HepG2 (cell line): Measurements from ENCODE around the gene NOTCH3. TPM values are rescaled to one million over a fixed set of nuclear protein-coding genes. Genes with fewer than 3 reads are reported as not detected.
A peak's percentile ranks its signal among the peaks of the same experiment; 100 is the strongest.

Source experiments
- ARNTL ChIP-seq: sonication (generic); formaldehyde crosslinking; IDR thresholded peaks from 2 replicates; pipeline ENCODE4 v1.4.0; 2020; ENCODE audit warnings: mild to moderate bottlenecking, missing genetic modification reagents
- ELF1 ChIP-seq: sonication (generic); formaldehyde crosslinking; IDR thresholded peaks from 2 replicates; pipeline ENCODE4 v1.4.0; 2020; ENCODE audit warnings: missing genetic modification reagents
- FOXP1 ChIP-seq, 2 experiments: fragments of 450-650 bp in 1 of 2; IDR thresholded peaks; 2 replicates each; pipeline ENCODE4 v1.6.1; 2017 to 2018; ENCODE audit warnings: antibody characterized with exemption in 1 of 2
- KAT8 ChIP-seq: IDR thresholded peaks from 2 replicates; pipeline ENCODE4 v1.6.1; 2016; ENCODE audit warnings: missing genetic modification reagents, missing compliant biosample characterization
- MYNN ChIP-seq: sonication (generic); formaldehyde crosslinking; IDR thresholded peaks from 2 replicates; pipeline ENCODE4 v1.4.0; 2020; ENCODE audit warnings: mild to moderate bottlenecking, low read depth, missing genetic modification reagents
- NFE2L1 ChIP-seq: sonication (generic); formaldehyde crosslinking; IDR thresholded peaks from 2 replicates; pipeline ENCODE4 v1.4.0; 2020; ENCODE audit warnings: missing genetic modification reagents, mild to moderate bottlenecking, borderline replicate concordance
- PHF20 ChIP-seq: sonication (generic); formaldehyde crosslinking; IDR thresholded peaks from 2 replicates; pipeline ENCODE4 v1.5.0; 2020; ENCODE audit warnings: mild to moderate bottlenecking, missing genetic modification reagents
- RXRA ChIP-seq: sonication (generic); formaldehyde crosslinking; IDR thresholded peaks from 2 replicates; pipeline ENCODE4 v1.5.1; 2020; ENCODE audit warnings: missing genetic modification reagents
- SIN3A ChIP-seq: IDR thresholded peaks from 2 replicates; pipeline ENCODE4 v1.6.1; 2011; ENCODE audit warnings: low read depth, mild to moderate bottlenecking, control low read depth, low read length, borderline replicate concordance
- SP2 ChIP-seq: sonication (generic); formaldehyde crosslinking; IDR thresholded peaks from 2 replicates; pipeline ENCODE4 v1.5.1; 2020; ENCODE audit warnings: mild to moderate bottlenecking, missing genetic modification reagents
- SRSF4 ChIP-seq: fragments of 200-400 bp; formaldehyde crosslinking; IDR thresholded peaks from one replicate; pipeline ENCODE4 v1.6.1; 2018; ENCODE audit warnings: mild to moderate bottlenecking, low read depth, low read length, moderate library complexity; ENCODE audit not compliant: poor library complexity, severe bottlenecking
- THAP11 ChIP-seq: IDR thresholded peaks from 2 replicates; pipeline ENCODE4 v1.6.1; 2016; ENCODE audit warnings: missing biosample characterization, missing genetic modification reagents
- TRIM24 ChIP-seq: sonication (generic); formaldehyde crosslinking; IDR thresholded peaks from 2 replicates; pipeline ENCODE4 v1.8.0; 2022; ENCODE audit warnings: mild to moderate bottlenecking, missing genetic modification reagents
- ZNF468 ChIP-seq: sonication (generic); formaldehyde crosslinking; IDR thresholded peaks from 2 replicates; pipeline ENCODE4 v1.8.0; 2022; ENCODE audit warnings: mild to moderate bottlenecking, moderate library complexity, missing genetic modification reagents
- ZNF678 ChIP-seq: sonication (generic); formaldehyde crosslinking; IDR thresholded peaks from 2 replicates; pipeline ENCODE4 v1.4.0; 2020; ENCODE audit warnings: mild to moderate bottlenecking, missing genetic modification reagents
- ZNF776 ChIP-seq: sonication (generic); formaldehyde crosslinking; IDR thresholded peaks from 2 replicates; pipeline ENCODE4 v1.4.0; 2020; ENCODE audit warnings: mild to moderate bottlenecking, missing genetic modification reagents
- polyA plus RNA-seq, 8 experiments: library from polyadenylated mRNA; depleted of rRNA in 3 of 8; stranded (reverse) in 7 of 8; unstranded in 1 of 8; fragments of >200 nt; fragmentation: Illumina TruSeq in 4 of 8; extraction: Trizol in 4 of 8; gene quantifications; 2 replicates each; pipeline versions ENCODE4 v1.2.1 to v1.2.3, GENCODE V29; 2011 to 2016; ENCODE audit warnings: low read depth in 4 of 8, missing spikeins in 1 of 8, mixed read lengths in 1 of 8; ENCODE audit not compliant: insufficient read depth in 1 of 8
- total RNA-seq, 5 experiments: library from RNA; depleted of rRNA; stranded (reverse); fragments of >200 nt; fragmentation: Illumina TruSeq; extraction: Trizol; gene quantifications; 2 replicates each; pipeline ENCODE4 v1.2.3, GENCODE V29; 2016; ENCODE audit warnings: low read depth in 1 of 5
- TF ChIP-seq, protein P1 (sequence below): sonication (generic); formaldehyde crosslinking; IDR thresholded peaks from 2 replicates; pipeline ENCODE4 v1.4.0; 2020; ENCODE audit warnings: mild to moderate bottlenecking, missing genetic modification reagents
- TF ChIP-seq, protein P2 (sequence below): sonication (generic); formaldehyde crosslinking; IDR thresholded peaks from 2 replicates; pipeline ENCODE4 v1.4.0; 2020; ENCODE audit warnings: missing genetic modification reagents
- TF ChIP-seq, protein P3 (sequence below): sonication (generic); formaldehyde crosslinking; IDR thresholded peaks from 2 replicates; pipeline ENCODE4 v1.4.0; 2020; ENCODE audit warnings: mild to moderate bottlenecking, missing genetic modification reagents

Gene NOTCH3
- total and polyA plus RNA-seq, 2 of the 13 experiments (the other 11 are each of a cell fraction or from before 2014, with no cell fraction given), result 0.09 to 0.28 TPM

DNA sequence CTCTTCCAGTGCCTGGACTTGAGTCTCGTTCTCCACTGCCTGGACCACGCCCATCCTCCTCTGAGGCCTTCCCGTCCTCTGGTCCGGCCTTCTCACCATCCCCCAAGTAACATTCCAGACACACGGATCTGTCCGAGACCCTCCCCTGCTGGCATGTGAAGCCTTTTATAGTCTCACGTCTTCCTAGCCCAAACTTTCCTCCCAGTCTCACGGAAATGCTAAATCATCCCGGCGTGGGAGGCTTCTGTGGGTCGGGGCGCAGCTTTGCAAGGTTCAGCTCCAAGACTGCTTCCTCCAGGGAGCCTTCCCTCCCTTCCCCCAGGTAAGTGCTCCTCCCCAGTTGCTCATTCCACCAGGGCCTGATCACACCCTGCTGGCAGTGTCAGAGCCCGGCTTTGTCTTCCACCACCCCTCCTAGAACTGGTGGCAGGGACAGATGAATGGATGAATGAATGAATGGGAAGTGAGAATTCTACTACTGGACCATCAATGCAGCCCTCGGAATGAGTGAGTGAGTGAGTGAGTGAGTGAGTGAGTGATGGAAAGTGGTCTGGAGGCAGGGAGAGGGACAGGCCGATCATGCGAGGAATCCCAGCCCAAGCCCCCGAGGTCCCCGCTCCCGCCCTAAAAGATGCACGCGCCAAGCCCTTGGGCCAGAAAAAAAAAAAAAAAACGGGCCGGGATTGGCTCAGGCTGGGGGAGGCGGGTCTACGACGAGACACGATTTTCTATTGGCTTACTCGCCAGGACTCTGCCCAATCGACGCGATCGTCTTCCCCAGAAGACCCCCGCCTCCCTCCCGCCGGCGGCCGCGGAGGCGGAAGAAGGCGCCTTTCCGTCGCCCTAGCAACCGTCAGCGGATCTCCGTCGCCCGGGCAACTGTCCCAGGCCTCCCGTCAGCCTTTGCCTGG lies 22.2 kb upstream of the NOTCH3 start (continued):
- TF ChIP-seq SP2 (CRISPR knock-in tag) (peak; percentile 84), ZNF776 (CRISPR knock-in tag) (no peak), NFE2L1 (CRISPR knock-in tag) (no peak), FOXP1 (IDR thresholded peaks at IDR 0.05) (no peak), FOXP1 (CRISPR knock-in tag; IDR thresholded peaks at IDR 0.05) (no peak), KAT8 (CRISPR knock-in tag) (no peak), ELF1 (CRISPR knock-in tag) (peak; percentile 86), MYNN (CRISPR knock-in tag) (peak; percentile 71; the same call in 1 of the 2 replicates), ZNF678 (CRISPR knock-in tag) (no peak), THAP11 (CRISPR knock-in tag) (peak; percentile 15; the same call in 1 of the 2 replicates), PHF20 (no peak), SIN3A (peak; percentile 48; the same call in 1 of the 2 replicates), ZNF468 (no peak), SRSF4 (no peak), ARNTL (CRISPR knock-in tag) (no peak), RXRA (CRISPR knock-in tag) (no peak), TRIM24 (CRISPR knock-in tag) (no peak)
- TF ChIP-seq, protein P1, sequence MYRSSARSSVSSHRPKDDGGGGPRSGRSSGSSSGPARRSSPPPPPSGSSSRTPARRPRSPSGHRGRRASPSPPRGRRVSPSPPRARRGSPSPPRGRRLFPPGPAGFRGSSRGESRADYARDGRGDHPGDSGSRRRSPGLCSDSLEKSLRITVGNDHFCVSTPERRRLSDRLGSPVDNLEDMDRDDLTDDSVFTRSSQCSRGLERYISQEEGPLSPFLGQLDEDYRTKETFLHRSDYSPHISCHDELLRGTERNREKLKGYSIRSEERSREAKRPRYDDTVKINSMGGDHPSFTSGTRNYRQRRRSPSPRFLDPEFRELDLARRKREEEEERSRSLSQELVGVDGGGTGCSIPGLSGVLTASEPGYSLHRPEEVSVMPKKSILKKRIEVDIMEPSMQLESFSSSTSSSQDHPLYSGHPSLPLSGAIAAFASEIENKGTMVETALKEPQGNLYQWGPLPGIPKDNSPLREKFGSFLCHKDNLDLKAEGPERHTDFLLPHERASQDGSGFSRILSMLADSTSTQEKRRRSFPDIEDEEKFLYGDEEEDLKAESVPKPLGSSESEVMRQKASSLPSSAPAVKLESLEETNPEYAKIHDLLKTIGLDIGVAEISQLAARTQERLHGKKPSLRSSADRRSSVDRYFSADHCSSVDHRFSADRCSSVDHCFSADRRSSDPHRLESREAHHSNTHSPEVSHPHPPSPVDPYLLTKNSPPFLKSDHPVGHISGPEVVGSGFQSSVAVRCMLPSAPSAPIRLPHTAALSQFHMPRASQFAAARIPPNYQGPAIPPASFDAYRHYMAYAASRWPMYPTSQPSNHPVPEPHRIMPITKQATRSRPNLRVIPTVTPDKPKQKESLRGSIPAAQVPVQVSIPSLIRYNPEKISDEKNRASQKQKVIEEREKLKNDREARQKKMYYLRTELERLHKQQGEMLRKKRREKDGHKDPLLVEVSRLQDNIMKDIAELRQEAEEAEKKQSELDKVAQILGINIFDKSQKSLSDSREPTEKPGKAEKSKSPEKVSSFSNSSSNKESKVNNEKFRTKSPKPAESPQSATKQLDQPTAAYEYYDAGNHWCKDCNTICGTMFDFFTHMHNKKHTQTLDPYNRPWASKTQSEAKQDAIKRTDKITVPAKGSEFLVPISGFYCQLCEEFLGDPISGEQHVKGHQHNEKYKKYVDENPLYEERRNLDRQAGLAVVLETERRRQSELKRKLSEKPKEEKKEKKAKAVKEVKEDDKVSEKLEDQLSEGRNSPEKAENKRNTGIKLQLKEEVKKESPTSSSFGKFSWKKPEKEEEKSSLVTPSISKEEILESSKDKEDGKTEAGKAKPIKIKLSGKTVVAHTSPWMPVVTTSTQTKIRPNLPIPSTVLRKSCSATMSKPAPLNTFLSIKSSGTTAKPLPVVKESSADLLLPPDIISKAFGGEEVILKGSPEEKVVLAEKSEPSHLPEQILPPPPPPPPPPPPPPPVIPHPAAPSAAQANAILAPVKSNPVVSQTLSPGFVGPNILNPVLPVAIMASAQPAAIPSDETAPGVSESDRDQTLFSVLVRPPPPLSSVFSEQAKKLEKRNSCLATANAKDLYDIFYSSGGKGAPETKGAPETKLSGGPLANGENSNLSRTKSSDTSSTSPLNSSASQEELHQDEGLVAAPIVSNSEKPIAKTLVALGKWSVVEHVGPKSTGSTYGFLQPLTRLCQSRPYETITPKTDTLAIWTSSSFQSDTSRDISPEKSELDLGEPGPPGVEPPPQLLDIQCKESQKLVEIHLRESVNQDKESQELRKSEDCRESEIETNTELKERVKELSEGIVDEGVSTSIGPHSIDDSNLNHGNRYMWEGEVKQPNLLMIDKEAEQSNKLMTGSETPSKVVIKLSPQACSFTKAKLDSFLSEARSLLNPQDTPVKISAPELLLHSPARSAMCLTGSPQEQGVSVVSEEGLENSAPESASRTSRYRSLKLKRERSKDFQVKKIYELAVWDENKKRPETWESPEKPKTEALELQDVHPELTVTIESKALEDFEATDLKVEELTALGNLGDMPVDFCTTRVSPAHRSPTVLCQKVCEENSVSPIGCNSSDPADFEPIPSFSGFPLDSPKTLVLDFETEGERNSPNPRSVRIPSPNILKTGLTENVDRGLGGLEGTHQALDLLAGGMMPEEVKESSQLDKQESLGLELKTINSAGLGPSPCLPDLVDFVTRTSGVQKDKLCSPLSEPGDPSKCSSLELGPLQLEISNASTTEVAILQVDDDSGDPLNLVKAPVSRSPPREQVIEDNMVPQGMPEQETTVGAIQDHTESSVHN (CRISPR knock-in tag), result no peak
- TF ChIP-seq, protein P2, sequence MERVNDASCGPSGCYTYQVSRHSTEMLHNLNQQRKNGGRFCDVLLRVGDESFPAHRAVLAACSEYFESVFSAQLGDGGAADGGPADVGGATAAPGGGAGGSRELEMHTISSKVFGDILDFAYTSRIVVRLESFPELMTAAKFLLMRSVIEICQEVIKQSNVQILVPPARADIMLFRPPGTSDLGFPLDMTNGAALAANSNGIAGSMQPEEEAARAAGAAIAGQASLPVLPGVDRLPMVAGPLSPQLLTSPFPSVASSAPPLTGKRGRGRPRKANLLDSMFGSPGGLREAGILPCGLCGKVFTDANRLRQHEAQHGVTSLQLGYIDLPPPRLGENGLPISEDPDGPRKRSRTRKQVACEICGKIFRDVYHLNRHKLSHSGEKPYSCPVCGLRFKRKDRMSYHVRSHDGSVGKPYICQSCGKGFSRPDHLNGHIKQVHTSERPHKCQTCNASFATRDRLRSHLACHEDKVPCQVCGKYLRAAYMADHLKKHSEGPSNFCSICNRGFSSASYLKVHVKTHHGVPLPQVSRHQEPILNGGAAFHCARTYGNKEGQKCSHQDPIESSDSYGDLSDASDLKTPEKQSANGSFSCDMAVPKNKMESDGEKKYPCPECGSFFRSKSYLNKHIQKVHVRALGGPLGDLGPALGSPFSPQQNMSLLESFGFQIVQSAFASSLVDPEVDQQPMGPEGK (CRISPR knock-in tag), result peak; percentile 46; the same call in 1 of the 2 replicates
- TF ChIP-seq, protein P3, sequence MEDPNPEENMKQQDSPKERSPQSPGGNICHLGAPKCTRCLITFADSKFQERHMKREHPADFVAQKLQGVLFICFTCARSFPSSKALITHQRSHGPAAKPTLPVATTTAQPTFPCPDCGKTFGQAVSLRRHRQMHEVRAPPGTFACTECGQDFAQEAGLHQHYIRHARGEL, result no peak
